GM12892 (cell line): ENCODE measurements around the gene PTBP2.

Experiments
- POLR2A ChIP-seq: IDR thresholded peaks from 2 replicates; pipeline ENCODE4 v1.6.1; 2011; ENCODE audit warnings: low read depth, low read length, control low read depth
- POLR2AphosphoS5 ChIP-seq: IDR thresholded peaks from 2 replicates; pipeline ENCODE4 v1.6.1; 2011; ENCODE audit warnings: low read depth, low read length, control low read depth

DNA sequence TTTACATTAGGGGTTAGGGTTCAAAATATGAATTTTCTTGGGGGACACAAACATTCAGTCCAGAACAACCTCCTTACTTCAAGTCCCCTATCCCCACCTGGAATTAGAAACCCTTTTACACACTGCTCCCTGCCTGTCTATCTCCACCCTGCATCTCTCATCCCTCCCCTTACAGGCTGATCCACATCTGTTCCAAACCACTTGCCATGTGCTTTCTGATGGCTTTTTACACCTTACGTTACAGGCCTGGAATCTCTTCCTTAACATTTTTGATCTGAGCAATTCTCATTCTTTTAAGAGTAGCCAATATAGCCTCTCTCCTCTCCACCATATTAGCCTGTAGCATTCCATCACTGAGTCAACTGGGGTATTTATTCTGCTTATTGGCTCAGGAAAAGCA is 122.0 kb downstream of the PTBP2 start:
- no peak for TF ChIP-seq POLR2AphosphoS5
- TF ChIP-seq POLR2A, result no peak
